Endothelial cell of umbilical vein (primary cell): ENCODE measurements around the gene DTD1. TPM values are rescaled to one million over a fixed set of nuclear protein-coding genes. Genes with fewer than 3 reads are reported as not detected.

Source experiments
- BruUV-seq: library from RNA; stranded (reverse); fragments of 400-500 nt; replicated peaks from 2 replicates; lab custom pipeline; 2021; lab: Mats Ljungman, UMichigan
- CTCF ChIA-PET: fragments of 300-600, 350-600 bp; sonication (Branson Sonifier 250); formaldehyde crosslinking; loops from one replicate; lab custom pipeline; 2021; ENCODE audit warnings: antibody characterized with exemption, inconsistent platforms; lab: Charles Lee
- POLR2A ChIA-PET: fragments of 300-600, 350-600 bp; sonication (Branson Sonifier 250); formaldehyde crosslinking; loops from one replicate; lab custom pipeline; 2021; ENCODE audit warnings: antibody characterized with exemption, inconsistent platforms; lab: Charles Lee
- DNase-seq: peaks from one replicate; pipeline ENCODE4 v3.0.0-alpha.2; 2011; ENCODE audit warnings: low read depth, low spot score
- FAIRE-seq: peaks from 2 replicates; lab custom pipeline; 2011; peaks lifted over from hg19 to GRCh38; lab: Jason Lieb, UNC
- H2AFZ ChIP-seq: 2 replicates; pipeline ENCODE4 v1.6.0; 2012; ENCODE audit warnings: low read depth, low read length, control low read depth, inconsistent platforms
- H3K27ac ChIP-seq: 2 replicates; pipeline ENCODE4 v1.5.1; 2011; ENCODE audit warnings: low read depth, mild to moderate bottlenecking, control low read depth, low read length, moderate library complexity; ENCODE audit not compliant: insufficient read depth
- H3K27me3 ChIP-seq, 2 experiments: 2 replicates each; pipeline versions ENCODE4 v1.6.0 to v1.6.1; 2011; ENCODE audit warnings: low read length in 2 of 2, mixed read lengths in 1 of 2; ENCODE audit not compliant: control insufficient read depth in 2 of 2, insufficient read depth in 2 of 2
- H3K36me3 ChIP-seq, 2 experiments: 2 replicates in 1 of 2; 3 replicates in 1 of 2; pipeline ENCODE4 v1.5.1; 2011; ENCODE audit warnings: low read length in 2 of 2, mild to moderate bottlenecking in 1 of 2, moderate library complexity in 1 of 2; ENCODE audit not compliant: control insufficient read depth in 2 of 2, insufficient read depth in 2 of 2; ENCODE audit errors: extremely low read depth in 1 of 2
- H3K4me1 ChIP-seq: 3 replicates; pipeline ENCODE4 v1.5.1; 2011; ENCODE audit warnings: mild to moderate bottlenecking, low read length; ENCODE audit not compliant: control insufficient read depth, insufficient read depth; ENCODE audit errors: extremely low read depth
- H3K4me2 ChIP-seq: 2 replicates; pipeline ENCODE4 v1.6.1; 2011; ENCODE audit warnings: low read length, control low read depth, mixed read lengths; ENCODE audit not compliant: insufficient read depth
- H3K4me3 ChIP-seq, 3 experiments: fragments of 200-600 bp in 1 of 3; sonication (generic), shearing (Covaris generic) in 1 of 3; replicated peaks in 1 of 3; 2 replicates each; pipeline ENCODE4 v1.5.1; 2011 to 2016; ENCODE audit warnings: control low read depth in 3 of 3, low read length in 3 of 3, mild to moderate bottlenecking in 2 of 3, inconsistent platforms in 1 of 3, low read depth in 1 of 3, moderate library complexity in 1 of 3; ENCODE audit not compliant: insufficient read depth in 1 of 3
- H3K79me2 ChIP-seq: 2 replicates; pipeline ENCODE4 v1.6.0; 2012; ENCODE audit warnings: low read length, inconsistent platforms; ENCODE audit not compliant: control insufficient read depth, insufficient read depth
- H3K9ac ChIP-seq: replicated peaks from 2 replicates; pipeline ENCODE3; 2011; ENCODE audit warnings: low read length, control low read depth; ENCODE audit not compliant: insufficient read depth; ENCODE audit errors: extremely low read depth
- H3K9me1 ChIP-seq: replicated peaks from 3 replicates; pipeline ENCODE4 v1.6.0; 2011; ENCODE audit warnings: mild to moderate bottlenecking, low read length; ENCODE audit not compliant: control insufficient read depth, insufficient read depth; ENCODE audit errors: extremely low read depth
- H3K9me3 ChIP-seq: replicated peaks from 2 replicates; pipeline ENCODE4 v1.5.1; 2012; ENCODE audit warnings: low read length, inconsistent platforms; ENCODE audit not compliant: control insufficient read depth, insufficient read depth
- H4K20me1 ChIP-seq: replicated peaks from 2 replicates; pipeline ENCODE3; 2011; ENCODE audit warnings: mild to moderate bottlenecking, low read length; ENCODE audit not compliant: control insufficient read depth, insufficient read depth; ENCODE audit errors: extremely low read depth
- EZH2 ChIP-seq: IDR thresholded peaks from 2 replicates; pipeline ENCODE4 v1.6.1; 2012; ENCODE audit warnings: borderline replicate concordance, low read depth, mild to moderate bottlenecking, moderate library complexity, low read length, inconsistent platforms; ENCODE audit not compliant: severe bottlenecking
- GATA2 ChIP-seq: IDR thresholded peaks from 2 replicates; pipeline ENCODE4 v1.7.0; 2011; ENCODE audit warnings: low read depth, mild to moderate bottlenecking, moderate library complexity, mixed read lengths, low read length; ENCODE audit not compliant: insufficient read length, insufficient read depth
- JUN ChIP-seq: IDR thresholded peaks from 2 replicates; pipeline ENCODE4 v1.6.1; 2011; ENCODE audit warnings: borderline replicate concordance, low read depth; ENCODE audit not compliant: insufficient read length, insufficient read depth
- MYC ChIP-seq: IDR thresholded peaks from one replicate; pipeline ENCODE4 v1.6.1; 2011; ENCODE audit warnings: mild to moderate bottlenecking, low read depth, low read length
- POLR2A ChIP-seq: IDR thresholded peaks from 2 replicates; pipeline ENCODE4 v1.6.1; 2012; ENCODE audit warnings: low read depth, mild to moderate bottlenecking, control low read depth, low read length
- POLR2AphosphoS5 ChIP-seq: IDR thresholded peaks from 2 replicates; pipeline ENCODE4 v1.6.1; 2012; ENCODE audit warnings: low read depth, mild to moderate bottlenecking, control low read depth, low read length, moderate library complexity; ENCODE audit not compliant: insufficient read depth
- dilution Hi-C: fragments of 300-500 bp; cut with MboI; formaldehyde crosslinking; loops from one replicate; pipeline ENCODE4 v1.15.0; 2019; ENCODE audit warnings: low sequenced_read_pairs; ENCODE audit not compliant: extremely low pct_ligation_motif_present
- intact Hi-C: fragments of 100-400 bp; cut with micrococcal nuclease; formaldehyde crosslinking; loops from one replicate; pipeline ENCODE4 v1.10.0; 2022
- polyA plus RNA-seq, 4 experiments: library from polyadenylated mRNA; depleted of rRNA in 3 of 4; stranded (reverse) in 3 of 4; unstranded in 1 of 4; fragments of >200 nt; gene quantifications; 2 replicates each; pipeline versions ENCODE4 v1.2.1 to v1.2.3, GENCODE V29; 2011 to 2012; ENCODE audit warnings: missing spikeins in 1 of 4
- total RNA-seq: library from RNA; stranded (reverse); gene quantifications from 2 replicates; pipeline ENCODE4 v1.2.3, GENCODE V29; 2021
- TF ChIP-seq, protein P1 (sequence below): IDR thresholded peaks from 2 replicates; pipeline ENCODE4 v1.6.1; 2011; ENCODE audit not compliant: insufficient read depth, insufficient read length

Gene DTD1
- total and polyA plus RNA-seq, 2 donors (not counting 3 experiments of a cell fraction or from before 2014, with no cell fraction given): 48.2 to 50.8 TPM

DNA sequence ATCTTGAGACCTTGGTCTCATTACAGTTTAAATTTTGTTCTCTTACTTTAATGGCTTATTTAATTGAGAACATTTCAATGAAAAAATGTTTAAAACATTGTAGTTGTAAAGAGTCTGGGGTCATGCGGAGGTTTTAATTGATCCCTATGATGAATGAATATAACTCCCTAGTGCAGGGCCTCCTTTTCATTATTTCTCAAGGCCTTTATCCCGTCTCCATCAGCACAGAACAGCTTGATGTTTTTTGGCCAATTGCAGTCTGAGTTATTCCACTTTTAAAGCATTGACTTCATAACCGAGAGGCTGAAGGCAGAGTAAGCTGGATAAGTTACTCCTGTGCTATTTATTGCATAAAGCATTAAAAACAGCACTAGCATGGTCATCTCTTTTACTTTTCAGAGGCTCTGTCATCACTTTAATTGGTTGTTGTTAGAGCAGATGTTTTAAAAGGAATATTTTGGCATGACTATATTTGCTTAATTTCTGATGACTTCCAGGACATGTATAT lies 83.4 kb downstream of the DTD1 start:
- CTCF ChIA-PET: interaction anchor here (1.6 to 1.7 kb wide), 2 partner anchors 11 kb away, joined by 4 to 5 read pairs; no protein-coding TSS in a partner anchor
- FAIRE-seq (no peak), DNase-seq (no peak)
- no peaks in the 10 kb centered on the region for H3K4me1 ChIP-seq
- H3K79me2 ChIP-seq: no peaks in the 10 kb centered on the region
- intact Hi-C loops (no loop called here), dilution Hi-C loops (no loop called here)
- H3K27me3 ChIP-seq: no peaks in the 10 kb centered on the region
- H3K4me3 ChIP-seq: no peak overlapping the region
- POLR2A ChIA-PET: no interaction called here
- H3K4me2 ChIP-seq: no peak overlapping the region
- H3K27ac ChIP-seq: no peak overlapping the region
- no TSS peak for BruUV-seq
- no peak for TF ChIP-seq POLR2AphosphoS5
- TF ChIP-seq EZH2: no peak
- TF ChIP-seq, protein P1, sequence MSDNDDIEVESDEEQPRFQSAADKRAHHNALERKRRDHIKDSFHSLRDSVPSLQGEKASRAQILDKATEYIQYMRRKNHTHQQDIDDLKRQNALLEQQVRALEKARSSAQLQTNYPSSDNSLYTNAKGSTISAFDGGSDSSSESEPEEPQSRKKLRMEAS: no peak
- TF ChIP-seq JUN: no peak
- no peak for TF ChIP-seq POLR2A
- TF ChIP-seq MYC: no peak
- no peak for TF ChIP-seq GATA2
- no peak overlapping the region for H2AFZ ChIP-seq
- H3K9me1 ChIP-seq: no peaks in the 10 kb centered on the region
- H4K20me1 ChIP-seq: no peaks in the 10 kb centered on the region
- H3K9ac ChIP-seq: no peak overlapping the region
- H3K36me3 ChIP-seq: no peaks in the 10 kb centered on the region
- no peaks in the 10 kb centered on the region for H3K9me3 ChIP-seq

DNA sequence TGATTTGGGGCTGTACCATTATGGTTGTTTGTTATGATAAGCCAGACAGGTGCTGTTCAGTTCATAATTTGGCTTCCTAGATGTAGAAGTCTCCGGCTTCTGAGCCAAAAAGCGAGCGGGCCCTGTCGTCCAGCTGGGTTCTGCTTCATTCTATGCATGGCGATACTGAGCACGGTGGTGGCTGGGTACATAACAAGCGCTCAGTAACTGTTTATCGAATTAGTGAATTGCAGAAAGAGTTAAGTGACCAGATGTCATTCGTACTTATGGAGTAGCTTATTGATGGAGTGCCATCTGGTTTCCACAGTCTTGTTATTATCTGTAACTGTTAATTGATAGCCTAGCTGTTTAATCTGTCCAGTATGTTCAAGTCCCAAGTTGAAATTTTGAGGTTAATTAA lies 85.0 kb downstream of the DTD1 start:
- ChIA-PET CTCF (interaction anchor here (0.9 to 1.7 kb wide), 4 partner anchors 10 to 84 kb away, joined by 3 to 5 read pairs (median 4); partner anchors contain the start of gene DTD1), POLR2A (no interaction called here)
- no peak for FAIRE-seq
- Histone ChIP-seq H4K20me1 (no peaks in the 10 kb centered on the region), H3K27ac (no peak overlapping the region), H3K27me3 (no peaks in the 10 kb centered on the region), H3K9ac (no peak overlapping the region), H3K79me2 (no peaks in the 10 kb centered on the region), H3K4me2 (no peak overlapping the region), H3K9me3 (no peaks in the 10 kb centered on the region), H3K9me1 (no peaks in the 10 kb centered on the region), H2AFZ (no peak overlapping the region), H3K4me3 (no peak overlapping the region), H3K4me1 (no peaks in the 10 kb centered on the region), H3K36me3 (no peaks in the 10 kb centered on the region)
- dilution Hi-C loops (no loop called here), intact Hi-C loops (no loop called here)
- TF ChIP-seq EZH2: no peak
- DNase-seq: no peak
- BruUV-seq: no TSS peak
